Measurements from ENCODE around the gene CCDC57. TPM values are rescaled to one million over a fixed set of nuclear protein-coding genes. Genes with fewer than 3 reads are reported as not detected.

Gene CCDC57
- total RNA-seq, 1 donor from 2014 or later, result 56.6 TPM

- TF ChIP-seq, protein P1, sequence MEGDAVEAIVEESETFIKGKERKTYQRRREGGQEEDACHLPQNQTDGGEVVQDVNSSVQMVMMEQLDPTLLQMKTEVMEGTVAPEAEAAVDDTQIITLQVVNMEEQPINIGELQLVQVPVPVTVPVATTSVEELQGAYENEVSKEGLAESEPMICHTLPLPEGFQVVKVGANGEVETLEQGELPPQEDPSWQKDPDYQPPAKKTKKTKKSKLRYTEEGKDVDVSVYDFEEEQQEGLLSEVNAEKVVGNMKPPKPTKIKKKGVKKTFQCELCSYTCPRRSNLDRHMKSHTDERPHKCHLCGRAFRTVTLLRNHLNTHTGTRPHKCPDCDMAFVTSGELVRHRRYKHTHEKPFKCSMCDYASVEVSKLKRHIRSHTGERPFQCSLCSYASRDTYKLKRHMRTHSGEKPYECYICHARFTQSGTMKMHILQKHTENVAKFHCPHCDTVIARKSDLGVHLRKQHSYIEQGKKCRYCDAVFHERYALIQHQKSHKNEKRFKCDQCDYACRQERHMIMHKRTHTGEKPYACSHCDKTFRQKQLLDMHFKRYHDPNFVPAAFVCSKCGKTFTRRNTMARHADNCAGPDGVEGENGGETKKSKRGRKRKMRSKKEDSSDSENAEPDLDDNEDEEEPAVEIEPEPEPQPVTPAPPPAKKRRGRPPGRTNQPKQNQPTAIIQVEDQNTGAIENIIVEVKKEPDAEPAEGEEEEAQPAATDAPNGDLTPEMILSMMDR (IDR thresholded peaks at IDR 0.05), result no peak
- H3K9me3 Mint-ChIP-seq, result no peaks in the 10 kb centered on the region
- POLR2A ChIA-PET, result no interaction called here
- no peak overlapping the region for H3K27ac Mint-ChIP-seq
- no peaks in the 10 kb centered on the region for H3K4me1 Mint-ChIP-seq
- intact Hi-C loops (cut with micrococcal nuclease), result no loop called here
- H3K4me3 Mint-ChIP-seq, result no peak overlapping the region
- peaks cover 18% of the 10 kb centered on the region for H3K36me3 Mint-ChIP-seq (ENCODE audit: low read depth)
- no peak for ATAC-seq (ENCODE audit: low read depth)
- CTCF ChIA-PET, result no interaction called here
- DNase-seq, result no peak
- no peaks in the 10 kb centered on the region for H3K27me3 Mint-ChIP-seq
These were observed 39.1 kb downstream of the CCDC57 start for GRCh38 chr17:82173351-82174041.

- Mint-ChIP-seq H3K27me3 (no peaks in the 10 kb centered on the region), H3K4me3 (no peak overlapping the region), H3K9me3 (no peaks in the 10 kb centered on the region), H3K27ac (no peak overlapping the region), H3K4me1 (no peaks in the 10 kb centered on the region), H3K36me3 (ENCODE audit: low read depth) (peaks cover 18% of the 10 kb centered on the region)
- no peak for DNase-seq
- TF ChIP-seq, protein P1 (IDR thresholded peaks at IDR 0.05), result no peak
- no peak for ATAC-seq (ENCODE audit: low read depth)
- intact Hi-C loops (cut with micrococcal nuclease), result no loop called here
- ChIA-PET POLR2A (no interaction called here), CTCF (no interaction called here)
These were observed 40.0 kb downstream of the CCDC57 start for GRCh38 chr17:82172486-82173160.

DNA sequence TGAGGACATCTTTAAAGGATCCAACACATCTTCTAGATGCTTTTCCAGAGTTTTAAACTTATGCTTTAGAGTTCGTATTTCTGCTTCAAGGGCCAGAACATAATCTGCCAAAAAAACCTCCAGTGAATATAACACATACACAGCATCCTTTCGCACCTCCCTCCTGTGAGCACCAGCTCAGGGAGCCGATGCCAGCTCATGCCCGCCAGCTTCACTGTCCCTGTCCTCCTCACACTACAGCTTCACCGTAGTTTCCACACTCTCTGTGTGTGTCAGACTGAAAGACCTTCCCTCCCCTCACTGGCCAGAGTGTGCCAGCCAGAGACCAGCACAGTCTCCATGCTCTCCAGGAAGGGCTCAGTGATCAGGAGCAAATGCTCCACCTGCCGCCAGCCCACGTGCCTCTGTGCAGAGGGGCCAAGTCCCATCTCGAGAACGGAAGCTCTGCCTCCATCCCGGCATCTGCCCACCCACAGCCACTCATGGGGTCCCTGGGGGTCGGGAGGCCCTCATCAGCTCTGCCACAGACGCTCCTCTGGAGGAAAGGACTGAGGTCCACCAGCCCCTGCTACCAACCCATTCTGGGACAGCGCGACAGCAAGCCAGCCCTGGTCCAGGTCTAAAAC is 40.8 kb downstream of the CCDC57 start:
- ChIA-PET POLR2A (no interaction called here), CTCF (no interaction called here)
- intact Hi-C loops (cut with micrococcal nuclease), result no loop called here
- no peak overlapping the region for H3K27ac Mint-ChIP-seq
- TF ChIP-seq, protein P1 (IDR thresholded peaks at IDR 0.05), result no peak
- no peak overlapping the region for H3K4me3 Mint-ChIP-seq
- H3K9me3 Mint-ChIP-seq, result no peaks in the 10 kb centered on the region
- no peaks in the 10 kb centered on the region for H3K4me1 Mint-ChIP-seq
- no peak for ATAC-seq (ENCODE audit: low read depth)
- H3K36me3 Mint-ChIP-seq (ENCODE audit: low read depth), result peaks cover 20% of the 10 kb centered on the region
- H3K27me3 Mint-ChIP-seq, result no peaks in the 10 kb centered on the region
- DNase-seq, result no peak

- peaks cover 22% of the 10 kb centered on the region for H3K36me3 Mint-ChIP-seq (ENCODE audit: low read depth)
- H3K27ac Mint-ChIP-seq, result no peak overlapping the region
- DNase-seq (no peak), ATAC-seq (ENCODE audit: low read depth) (no peak)
- ChIA-PET CTCF (no interaction called here), POLR2A (interaction anchor here (0.7 kb wide), 1 partner anchor 72 kb away, joined by 5 read pairs; no protein-coding TSS in a partner anchor)
- no peaks in the 10 kb centered on the region for H3K4me1 Mint-ChIP-seq
- TF ChIP-seq, protein P1 (IDR thresholded peaks at IDR 0.05), result no peak
- no peaks in the 10 kb centered on the region for H3K9me3 Mint-ChIP-seq
- H3K27me3 Mint-ChIP-seq, result no peaks in the 10 kb centered on the region
- no peak overlapping the region for H3K4me3 Mint-ChIP-seq
- intact Hi-C loops (cut with micrococcal nuclease), result no loop called here
These were observed 42.2 kb downstream of the CCDC57 start for GRCh38 chr17:82170412-82170961.

DNA sequence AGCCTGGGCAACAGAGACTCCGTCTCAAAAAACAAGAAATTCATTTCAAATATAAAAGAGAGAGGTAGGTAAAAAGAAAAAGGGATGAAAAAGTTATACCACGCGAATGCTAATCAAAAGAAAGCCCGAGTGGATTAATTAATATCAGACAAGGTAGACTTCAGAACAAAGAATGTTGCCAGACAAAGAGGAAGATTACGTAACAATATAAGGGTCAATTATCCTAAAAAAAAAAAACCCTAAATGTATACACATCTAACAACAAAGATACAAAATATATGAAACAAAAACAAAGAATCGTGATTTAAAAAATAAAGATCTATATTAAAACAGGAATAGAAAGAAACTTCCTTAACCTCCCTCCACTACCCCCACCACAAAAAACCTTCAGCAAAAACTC is 44.1 kb downstream of the CCDC57 start:
- H3K4me1 Mint-ChIP-seq, result no peaks in the 10 kb centered on the region
- TF ChIP-seq, protein P1 (IDR thresholded peaks at IDR 0.05), result no peak
- no peak for ATAC-seq (ENCODE audit: low read depth)
- POLR2A ChIA-PET, result no interaction called here
- H3K36me3 Mint-ChIP-seq (ENCODE audit: low read depth), result peaks cover 22% of the 10 kb centered on the region
- intact Hi-C loops (cut with micrococcal nuclease), result no loop called here
- H3K27me3 Mint-ChIP-seq, result no peaks in the 10 kb centered on the region
- DNase-seq, result no peak
- H3K4me3 Mint-ChIP-seq, result no peak overlapping the region
- CTCF ChIA-PET, result no interaction called here
- H3K9me3 Mint-ChIP-seq, result no peaks in the 10 kb centered on the region
- no peak overlapping the region for H3K27ac Mint-ChIP-seq

All from activated B cell treated with CpG ODN at 0.5 μM for 24 hours (primary cell).